Motor neuron (in vitro differentiated cells): Measurements from ENCODE around the gene TMPRSS9. TPM values are rescaled to one million over a fixed set of nuclear protein-coding genes. Genes with fewer than 3 reads are reported as not detected.

Experiments
- ATAC-seq, 8 experiments: fragments of 200-7000 bp; cut with Tn5 transposase; replicated peaks in 6 of 8; 2 replicates each; pipeline ENCODE4 v1.8.0; 2021; ENCODE audit warnings: mild to moderate bottlenecking in 8 of 8, moderate library complexity in 8 of 8
- H3K27ac ChIP-seq, 2 donors: fragments of 250-450 bp; sonication (Bioruptor Pico); 2 replicates each; pipeline ENCODE4 v1.9.0; 2021; ENCODE audit warnings: antibody characterized with exemption in 2 of 2, mild to moderate bottlenecking in 2 of 2, moderate library complexity in 1 of 2
- H3K4me1 ChIP-seq, 2 donors: fragments of 250-450 bp; sonication (Bioruptor Pico); replicated peaks in 1 of 2; 2 replicates each; pipeline ENCODE4 v1.6.1; 2021; ENCODE audit warnings: antibody characterized with exemption in 2 of 2, mild to moderate bottlenecking in 2 of 2, moderate library complexity in 1 of 2
- H3K4me3 ChIP-seq, 5 donors: fragments of 250-450 bp; sonication (Bioruptor Pico); 2 replicates each; pipeline ENCODE4 v1.9.0; 2021; ENCODE audit warnings: antibody characterized with exemption in 5 of 5, mild to moderate bottlenecking in 5 of 5, moderate library complexity in 4 of 5
- WGBS, 10 experiments: fragments of 450-650 bp; shearing (Covaris generic); methylation state at CpG; one replicate each; pipeline ENCODE4 v1.0.0; 2022; 5-methylcytosine and 5-hydroxymethylcytosine counted together
- in situ Hi-C, 9 experiments: fragments of 400-800 bp; cut with MboI; loops; one replicate each; pipeline ENCODE4 v1.15.0; 2021; ENCODE audit warnings: low sequenced_read_pairs in 9 of 9, low pct_unique_long_range_greater_than_20kb in 2 of 9; ENCODE audit not compliant: unreplicated experiment in 9 of 9
- total RNA-seq, 8 experiments: library from RNA; unstranded; fragments of 300-600 nt; gene quantifications; 2 replicates each; pipeline versions ENCODE4 v1.2.3 to v1.2.4, GENCODE V29; 2022

Gene TMPRSS9
- total RNA-seq, 8 experiments from 2014 or later, result 0.33 to 4.1 (median 0.56) TPM; not detected in 1

GRCh38 chr19:2353159-2353886, 6.7 kb upstream of the TMPRSS9 start:
- Histone ChIP-seq H3K27ac (no peak overlapping the region), H3K4me3 (no peak overlapping the region), H3K4me1 (no peaks in the 10 kb centered on the region)
- 80 to 100% methylated on average over 1 to 6 of the region's 45 CpGs; no CpG with 5 or more reads in 8 of the 10 experiments for WGBS, 10 experiments
- peak in 4 of 8 experiments; percentile 20 to 26 (median 24) for ATAC-seq
- in situ Hi-C loops, result no loop called here

GRCh38 chr19:2353887-2354592, 6.0 kb upstream of the TMPRSS9 start:
- Histone ChIP-seq H3K4me1 (no peaks in the 10 kb centered on the region), H3K27ac (no peak overlapping the region), H3K4me3 (no peak overlapping the region)
- ATAC-seq, result peak in 1 of 8 experiments; percentile 10
- in situ Hi-C loops, result no loop called here
- 70 to 94% methylated on average over 2 to 7 of the region's 34 CpGs; no CpG with 5 or more reads in 8 of the 10 experiments for whole genome bisulfite sequencing, 10 experiments

- ATAC-seq, result no peak
- in situ Hi-C loops, result no loop called here
- WGBS, 10 experiments, result 86 to 90% methylated on average over 4 to 6 of the region's 17 CpGs; no CpG with 5 or more reads in 8 of the 10 experiments
Measured at GRCh38 chr19:2354670-2355069, 5.4 kb upstream of the TMPRSS9 start.

GRCh38 chr19:2355168-2356035, 4.7 kb upstream of the TMPRSS9 start:
- 34 to 100% (median 96%) methylated on average over 1 to 10 of the region's 24 CpGs; no CpG with 5 or more reads in 3 of the 10 experiments for WGBS, 10 experiments
- no peak overlapping the region for H3K27ac ChIP-seq
- H3K4me1 ChIP-seq, result peaks cover 0 to 7% of the 10 kb centered on the region in 2 donors
- H3K4me3 ChIP-seq, result no peak overlapping the region
- in situ Hi-C loops, result no loop called here
- peak in 2 of 8 experiments; percentile 24 to 77 for ATAC-seq

More at GRCh38 chr19:2354670-2355069, 5.4 kb upstream of the TMPRSS9 start:
- Histone ChIP-seq H3K27ac (no peak overlapping the region), H3K4me3 (no peak overlapping the region), H3K4me1 (no peaks in the 10 kb centered on the region)

GRCh38 chr19:2356036-2356646, 3.9 kb upstream of the TMPRSS9 start:
- WGBS, 10 experiments, result 0 to 100% (median 75%) methylated on average over 1 to 13 of the region's 21 CpGs; no CpG with 5 or more reads in 2 of the 10 experiments
- H3K4me3 ChIP-seq, result no peak overlapping the region
- H3K27ac ChIP-seq, result no peak overlapping the region
- no peak for ATAC-seq
- H3K4me1 ChIP-seq, result peaks cover 0 to 7% of the 10 kb centered on the region in 2 donors
- in situ Hi-C loops, result no loop called here

- no peak overlapping the region for H3K27ac ChIP-seq
- in situ Hi-C loops, result no loop called here
- peaks cover 0 to 7% of the 10 kb centered on the region in 2 donors for H3K4me1 ChIP-seq
- 100% methylated on average over 1 of the region's 3 CpGs; no CpG with 5 or more reads in 8 of the 10 experiments for WGBS, 10 experiments
- H3K4me3 ChIP-seq, result no peak overlapping the region
- no peak for ATAC-seq
Measured at GRCh38 chr19:2357279-2358206, 2.5 kb upstream of the TMPRSS9 start.

- Histone ChIP-seq H3K4me3 (no peak overlapping the region), H3K4me1 (peaks cover 0 to 7% of the 10 kb centered on the region in 2 donors), H3K27ac (no peak overlapping the region)
- ATAC-seq, result no peak
- WGBS, 10 experiments, result 42 to 81% (median 68%) methylated on average over 2 to 18 of the region's 28 CpGs; no CpG with 5 or more reads in 2 of the 10 experiments
- in situ Hi-C loops, result no loop called here
Measured at GRCh38 chr19:2358548-2359173, 1.4 kb upstream of the TMPRSS9 start.

GRCh38 chr19:2360833-2361232, 768 bp downstream of the TMPRSS9 start:
- H3K4me3 ChIP-seq, result no peak overlapping the region
- 66 to 76% methylated on average over 5 to 6 of the region's 11 CpGs; no CpG with 5 or more reads in 8 of the 10 experiments for WGBS, 10 experiments
- H3K4me1 ChIP-seq, result peaks cover 7 to 9% of the 10 kb centered on the region in 2 donors
- ATAC-seq, result peak in 5 of 8 experiments; percentile 5 to 23 (median 12)
- in situ Hi-C loops, result no loop called here
- no peak overlapping the region for H3K27ac ChIP-seq

- Histone ChIP-seq H3K4me3 (no peak overlapping the region), H3K4me1 (peaks cover 7 to 9% of the 10 kb centered on the region in 2 donors), H3K27ac (no peak overlapping the region)
- WGBS, 10 experiments, result 62 to 100% (median 90%) methylated on average over 1 to 5 of the region's 24 CpGs; no CpG with 5 or more reads in 6 of the 10 experiments
- peak in 3 of 8 experiments; percentile 25 to 35 (median 33) for ATAC-seq
- in situ Hi-C loops, result no loop called here
Measured at GRCh38 chr19:2361246-2362045, 1.4 kb downstream of the TMPRSS9 start.

- H3K27ac ChIP-seq, result no peak overlapping the region
Measured at GRCh38 chr19:2362046-2362969, 2.2 kb downstream of the TMPRSS9 start.

More at GRCh38 chr19:2362046-2362969, 2.2 kb downstream of the TMPRSS9 start:
- in situ Hi-C loops, result no loop called here
- no peak overlapping the region for H3K4me3 ChIP-seq
- ATAC-seq, result no peak
- WGBS, 10 experiments, result 69 to 100% (median 84%) methylated on average over 2 to 9 of the region's 11 CpGs; no CpG with 5 or more reads in 1 of the 10 experiments
- peaks cover 7 to 9% of the 10 kb centered on the region in 2 donors for H3K4me1 ChIP-seq
